Activated T-helper 17 cell treated with anti-CD3 and anti-CD28 coated beads, Interleukin-2, amount 50 U/mL, for 72 hours (primary cell): ENCODE measurements around the gene SLC22A5. TPM values are rescaled to one million over a fixed set of nuclear protein-coding genes. Genes with fewer than 3 reads are reported as not detected.
A peak's percentile ranks its signal among the peaks of the same experiment; 100 is the strongest.

Source experiments
- ATAC-seq: fragments of 150-1000 bp; cut with Tn5 transposase; replicated peaks from 2 replicates; pipeline ENCODE4 v1.10.0; 2021; ENCODE audit warnings: mild to moderate bottlenecking, moderate library complexity
- H3K27ac Mint-ChIP-seq: one replicate; pipeline ENCODE4 v1.8.0; 2022; ENCODE audit warnings: mixed read lengths
- H3K27me3 Mint-ChIP-seq: one replicate; pipeline ENCODE4 v1.8.0; 2022; ENCODE audit warnings: mixed read lengths
- H3K36me3 Mint-ChIP-seq: one replicate; pipeline ENCODE4 v1.8.0; 2022; ENCODE audit warnings: low read depth, mild to moderate bottlenecking, mixed read lengths
- H3K4me1 Mint-ChIP-seq: one replicate; pipeline ENCODE4 v1.8.0; 2022; ENCODE audit warnings: mixed read lengths
- H3K4me3 Mint-ChIP-seq: one replicate; pipeline ENCODE4 v1.8.0; 2022; ENCODE audit warnings: mild to moderate bottlenecking, mixed read lengths
- H3K9me3 Mint-ChIP-seq: one replicate; pipeline ENCODE4 v1.8.0; 2022; ENCODE audit warnings: mixed read lengths
- total RNA-seq, 2 donors: library from RNA; stranded (reverse); gene quantifications; one replicate each; pipeline ENCODE4 v1.2.3, GENCODE V29; 2022

The SLC22A5 gene
- total RNA-seq, 2 donors from 2014 or later: 3.2 to 3.5 TPM

- Mint-ChIP-seq H3K4me1 (no peaks in the 10 kb centered on the region), H3K36me3 (no peaks in the 10 kb centered on the region), H3K4me3 (no peak overlapping the region), H3K27ac (no peak overlapping the region), H3K9me3 (no peaks in the 10 kb centered on the region), H3K27me3 (no peaks in the 10 kb centered on the region)
- ATAC-seq: no peak
Measured at GRCh38 chr5:132375957-132376356, 6.4 kb downstream of the SLC22A5 start.

GRCh38 chr5:132376694-132377641, 7.5 kb downstream of the SLC22A5 start:
- no peak overlapping the region for H3K27ac Mint-ChIP-seq
- ATAC-seq: no peak
- H3K36me3 Mint-ChIP-seq: no peaks in the 10 kb centered on the region
- no peaks in the 10 kb centered on the region for H3K4me1 Mint-ChIP-seq
- H3K9me3 Mint-ChIP-seq: no peaks in the 10 kb centered on the region
- no peak overlapping the region for H3K4me3 Mint-ChIP-seq
- H3K27me3 Mint-ChIP-seq: no peaks in the 10 kb centered on the region

- no peaks in the 10 kb centered on the region for H3K36me3 Mint-ChIP-seq
- no peak overlapping the region for H3K27ac Mint-ChIP-seq
- no peaks in the 10 kb centered on the region for H3K9me3 Mint-ChIP-seq
- H3K4me3 Mint-ChIP-seq: no peak overlapping the region
- no peaks in the 10 kb centered on the region for H3K27me3 Mint-ChIP-seq
- H3K4me1 Mint-ChIP-seq: no peaks in the 10 kb centered on the region
- no peak for ATAC-seq
Measured at GRCh38 chr5:132377738-132378137, 8.2 kb downstream of the SLC22A5 start.

GRCh38 chr5:132378580-132378979, 9.1 kb downstream of the SLC22A5 start:
- H3K27me3 Mint-ChIP-seq: no peaks in the 10 kb centered on the region
- H3K4me1 Mint-ChIP-seq: no peaks in the 10 kb centered on the region
- H3K9me3 Mint-ChIP-seq: no peaks in the 10 kb centered on the region
- H3K4me3 Mint-ChIP-seq: no peak overlapping the region
- no peak overlapping the region for H3K27ac Mint-ChIP-seq
- no peaks in the 10 kb centered on the region for H3K36me3 Mint-ChIP-seq
- ATAC-seq: peak; percentile 28

GRCh38 chr5:132380047-132380446, 10.5 kb downstream of the SLC22A5 start:
- Mint-ChIP-seq H3K4me1 (peaks cover under 1% of the 10 kb centered on the region), H3K27me3 (no peaks in the 10 kb centered on the region), H3K9me3 (no peaks in the 10 kb centered on the region), H3K27ac (no peak overlapping the region), H3K4me3 (no peak overlapping the region), H3K36me3 (no peaks in the 10 kb centered on the region)
- ATAC-seq: no peak

- no peaks in the 10 kb centered on the region for H3K36me3 Mint-ChIP-seq
- H3K27me3 Mint-ChIP-seq: no peaks in the 10 kb centered on the region
- H3K27ac Mint-ChIP-seq: no peak overlapping the region
- no peaks in the 10 kb centered on the region for H3K9me3 Mint-ChIP-seq
- H3K4me3 Mint-ChIP-seq: no peak overlapping the region
- peaks cover 7% of the 10 kb centered on the region for H3K4me1 Mint-ChIP-seq
- ATAC-seq: no peak
Measured at GRCh38 chr5:132380741-132381140, 11.2 kb downstream of the SLC22A5 start.

GRCh38 chr5:132381614-132382013, 12.1 kb downstream of the SLC22A5 start:
- Mint-ChIP-seq H3K4me3 (no peak overlapping the region), H3K9me3 (no peaks in the 10 kb centered on the region), H3K27ac (peak overlapping the region; percentile 13), H3K27me3 (no peaks in the 10 kb centered on the region), H3K36me3 (no peaks in the 10 kb centered on the region), H3K4me1 (peaks cover 14% of the 10 kb centered on the region)
- ATAC-seq: no peak

- H3K9me3 Mint-ChIP-seq: no peaks in the 10 kb centered on the region
- no peak for ATAC-seq
- peak overlapping the region; percentile 7 for H3K27ac Mint-ChIP-seq
- H3K4me1 Mint-ChIP-seq: peaks cover 25% of the 10 kb centered on the region
- no peak overlapping the region for H3K4me3 Mint-ChIP-seq
- no peaks in the 10 kb centered on the region for H3K27me3 Mint-ChIP-seq
- H3K36me3 Mint-ChIP-seq: no peaks in the 10 kb centered on the region
Measured at GRCh38 chr5:132383261-132383660, 13.8 kb downstream of the SLC22A5 start.

GRCh38 chr5:132383984-132384383, 14.5 kb downstream of the SLC22A5 start:
- no peak overlapping the region for H3K27ac Mint-ChIP-seq
- ATAC-seq: no peak
- no peaks in the 10 kb centered on the region for H3K27me3 Mint-ChIP-seq
- no peaks in the 10 kb centered on the region for H3K36me3 Mint-ChIP-seq
- no peak overlapping the region for H3K4me3 Mint-ChIP-seq
- H3K4me1 Mint-ChIP-seq: peaks cover 25% of the 10 kb centered on the region
- no peaks in the 10 kb centered on the region for H3K9me3 Mint-ChIP-seq

- H3K4me3 Mint-ChIP-seq: no peak overlapping the region
Measured at GRCh38 chr5:132384506-132385050, 15.1 kb downstream of the SLC22A5 start.

GRCh38 chr5:132385326-132386105, 16.0 kb downstream of the SLC22A5 start:
- Mint-ChIP-seq H3K27me3 (no peaks in the 10 kb centered on the region), H3K27ac (peak overlapping the region; percentile 88), H3K4me3 (no peak overlapping the region), H3K4me1 (peaks cover 33% of the 10 kb centered on the region), H3K36me3 (no peaks in the 10 kb centered on the region), H3K9me3 (no peaks in the 10 kb centered on the region)
- ATAC-seq: peak; percentile 60

More at GRCh38 chr5:132384506-132385050, 15.1 kb downstream of the SLC22A5 start:
- peaks cover 25% of the 10 kb centered on the region for H3K4me1 Mint-ChIP-seq
- no peaks in the 10 kb centered on the region for H3K36me3 Mint-ChIP-seq
- ATAC-seq: no peak
- H3K27me3 Mint-ChIP-seq: no peaks in the 10 kb centered on the region
- no peak overlapping the region for H3K27ac Mint-ChIP-seq
- H3K9me3 Mint-ChIP-seq: no peaks in the 10 kb centered on the region

GRCh38 chr5:132386644-132387286, 17.3 kb downstream of the SLC22A5 start:
- H3K9me3 Mint-ChIP-seq: no peaks in the 10 kb centered on the region
- peak overlapping the region; percentile 5 for H3K4me3 Mint-ChIP-seq
- peaks cover 44% of the 10 kb centered on the region for H3K4me1 Mint-ChIP-seq

GRCh38 chr5:132387640-132388117, 18.2 kb downstream of the SLC22A5 start:
- peak overlapping the region; percentile 71 for H3K27ac Mint-ChIP-seq
- no peaks in the 10 kb centered on the region for H3K36me3 Mint-ChIP-seq
- no peaks in the 10 kb centered on the region for H3K27me3 Mint-ChIP-seq
- ATAC-seq: no peak
- H3K4me3 Mint-ChIP-seq: peak overlapping the region; percentile 5
- peaks cover 54% of the 10 kb centered on the region for H3K4me1 Mint-ChIP-seq
- no peaks in the 10 kb centered on the region for H3K9me3 Mint-ChIP-seq

More at GRCh38 chr5:132386644-132387286, 17.3 kb downstream of the SLC22A5 start:
- Mint-ChIP-seq H3K36me3 (no peaks in the 10 kb centered on the region), H3K27ac (no peak overlapping the region), H3K27me3 (no peaks in the 10 kb centered on the region)
- peak; percentile 84 for ATAC-seq
